WERI-Rb-1 (cell line): ENCODE results near the gene SHISAL2B.
A peak's percentile ranks its signal among the peaks of the same experiment; 100 is the strongest.
"Not testable (repeated sequence)": the region's sequence is repeated elsewhere in the genome, so short reads cannot be mapped to it uniquely, and the experiment has no call there.

Experiments used
- DNase-seq: peaks from one replicate; pipeline ENCODE4 v3.0.0-alpha.2; 2020
- H3K27ac ChIP-seq: fragments of 250-450 bp; sonication (Bioruptor Pico); 2 replicates; pipeline ENCODE4 v1.5.1; 2020; ENCODE audit warnings: mild to moderate bottlenecking, moderate library complexity
- H3K27me3 ChIP-seq: fragments of 250-450 bp; sonication (Bioruptor Pico); 2 replicates; pipeline ENCODE4 v1.5.1; 2021; ENCODE audit warnings: mild to moderate bottlenecking, low read depth, moderate library complexity; ENCODE audit not compliant: insufficient read depth, severe bottlenecking
- H3K36me3 ChIP-seq: fragments of 250-450 bp; sonication (Bioruptor Pico); 2 replicates; pipeline ENCODE4 v1.5.1; 2020; ENCODE audit warnings: mild to moderate bottlenecking, moderate library complexity
- H3K4me3 ChIP-seq: 2 replicates; pipeline ENCODE4 v1.5.1; 2011; ENCODE audit warnings: low read depth, mild to moderate bottlenecking, control low read depth, low read length
- H3K9me3 ChIP-seq: fragments of 250-450 bp; sonication (Bioruptor Pico); 2 replicates; pipeline ENCODE4 v1.5.1; 2021; ENCODE audit warnings: mild to moderate bottlenecking, moderate library complexity; ENCODE audit not compliant: severe bottlenecking
- TF ChIP-seq, protein P1 (sequence below): IDR thresholded peaks from 2 replicates; pipeline ENCODE4 v1.5.1; 2011; ENCODE audit warnings: low read depth, mild to moderate bottlenecking, control low read depth, inconsistent platforms, low read length

Gene SHISAL2B

DNA sequence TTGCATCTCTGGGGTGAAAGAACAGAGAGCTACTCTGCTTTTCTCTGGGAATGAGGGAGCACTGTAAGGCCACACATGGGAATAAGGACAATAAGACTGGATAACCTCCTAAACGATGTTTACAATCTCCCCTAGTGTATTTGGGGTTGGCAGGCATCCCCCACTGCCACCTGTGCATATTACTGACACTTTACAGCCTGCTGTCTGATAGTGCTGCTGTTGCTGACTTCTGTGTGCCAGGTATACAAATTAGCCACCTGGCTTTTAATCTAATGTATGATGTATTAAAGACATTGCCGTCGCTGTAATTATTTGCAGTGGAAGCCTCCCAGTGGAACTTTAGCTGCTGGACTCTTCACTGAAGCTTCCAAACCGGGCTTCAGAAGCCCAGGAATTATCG lies 4.4 kb upstream of the SHISAL2B start:
- Histone ChIP-seq H3K36me3 (no peaks in the 10 kb centered on the region), H3K27ac (no peak overlapping the region), H3K9me3 (no peaks in the 10 kb centered on the region), H3K27me3 (no peaks in the 10 kb centered on the region), H3K4me3 (no peak overlapping the region)
- no peak for DNase-seq
- TF ChIP-seq, protein P1, sequence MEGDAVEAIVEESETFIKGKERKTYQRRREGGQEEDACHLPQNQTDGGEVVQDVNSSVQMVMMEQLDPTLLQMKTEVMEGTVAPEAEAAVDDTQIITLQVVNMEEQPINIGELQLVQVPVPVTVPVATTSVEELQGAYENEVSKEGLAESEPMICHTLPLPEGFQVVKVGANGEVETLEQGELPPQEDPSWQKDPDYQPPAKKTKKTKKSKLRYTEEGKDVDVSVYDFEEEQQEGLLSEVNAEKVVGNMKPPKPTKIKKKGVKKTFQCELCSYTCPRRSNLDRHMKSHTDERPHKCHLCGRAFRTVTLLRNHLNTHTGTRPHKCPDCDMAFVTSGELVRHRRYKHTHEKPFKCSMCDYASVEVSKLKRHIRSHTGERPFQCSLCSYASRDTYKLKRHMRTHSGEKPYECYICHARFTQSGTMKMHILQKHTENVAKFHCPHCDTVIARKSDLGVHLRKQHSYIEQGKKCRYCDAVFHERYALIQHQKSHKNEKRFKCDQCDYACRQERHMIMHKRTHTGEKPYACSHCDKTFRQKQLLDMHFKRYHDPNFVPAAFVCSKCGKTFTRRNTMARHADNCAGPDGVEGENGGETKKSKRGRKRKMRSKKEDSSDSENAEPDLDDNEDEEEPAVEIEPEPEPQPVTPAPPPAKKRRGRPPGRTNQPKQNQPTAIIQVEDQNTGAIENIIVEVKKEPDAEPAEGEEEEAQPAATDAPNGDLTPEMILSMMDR: no peak

DNA sequence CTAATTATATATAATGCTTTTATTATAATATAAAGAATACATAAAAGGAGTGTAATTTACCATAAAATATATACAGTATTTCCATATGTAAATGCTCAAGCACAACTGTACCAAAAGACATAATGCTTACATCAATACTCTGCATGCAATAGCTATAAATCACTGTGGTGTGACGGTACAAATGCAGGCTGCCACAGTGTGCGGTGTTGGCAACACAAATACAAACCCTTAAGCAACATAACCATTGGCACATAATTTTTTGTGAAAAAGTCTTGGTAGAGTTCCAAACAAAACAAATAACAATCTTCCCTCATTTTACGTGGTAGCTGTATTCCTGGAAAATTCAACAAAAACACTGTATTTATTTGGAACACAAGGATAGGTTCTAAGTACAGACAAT lies 1.9 kb upstream of the SHISAL2B start:
- Histone ChIP-seq H3K36me3 (no peaks in the 10 kb centered on the region), H3K4me3 (no peak overlapping the region), H3K27me3 (no peaks in the 10 kb centered on the region), H3K9me3 (no peaks in the 10 kb centered on the region), H3K27ac (no peak overlapping the region)
- DNase-seq: no peak
- TF ChIP-seq, protein P1: no peak

DNA sequence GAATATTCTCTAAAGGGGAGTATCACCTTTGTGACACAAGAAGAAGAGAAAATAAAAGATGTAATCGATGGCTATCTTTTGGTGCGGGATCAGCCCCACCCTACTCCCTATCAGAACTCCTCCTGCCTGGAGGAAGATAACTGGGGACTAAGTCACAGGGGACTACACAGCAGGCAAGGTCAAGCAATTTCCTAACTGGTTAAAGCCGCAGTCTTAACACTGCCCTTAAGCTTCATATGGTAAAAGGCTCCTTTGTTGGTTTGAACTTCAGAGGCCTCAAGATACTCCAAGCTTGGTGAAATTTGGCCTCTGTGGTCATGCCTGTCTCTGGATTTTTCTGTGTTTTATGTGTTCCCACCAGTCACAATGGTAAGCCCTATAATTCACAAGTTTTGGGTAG lies 1.3 kb upstream of the SHISAL2B start:
- Histone ChIP-seq H3K36me3 (no peaks in the 10 kb centered on the region), H3K27me3 (no peaks in the 10 kb centered on the region), H3K27ac (no peak overlapping the region), H3K4me3 (no peak overlapping the region), H3K9me3 (no peaks in the 10 kb centered on the region)
- TF ChIP-seq, protein P1: no peak
- no peak for DNase-seq

DNA sequence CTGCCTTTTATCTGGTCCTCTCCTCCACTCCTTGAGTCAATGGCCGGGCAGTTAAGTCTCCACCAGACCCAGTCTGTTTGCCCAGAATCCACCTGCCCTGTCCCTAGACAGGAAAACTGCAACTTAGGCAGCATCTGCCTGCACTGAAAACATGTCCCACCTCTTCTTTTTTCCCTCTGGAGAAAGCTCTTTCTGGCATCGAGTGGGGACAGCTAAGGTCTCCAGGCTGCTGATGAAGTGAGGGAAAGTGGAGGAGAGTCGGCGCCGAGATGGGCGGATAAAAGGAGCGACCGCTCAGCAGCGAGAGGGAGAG lies 243 bp upstream of the SHISAL2B start:
- no peak overlapping the region for H3K27ac ChIP-seq
- H3K36me3 ChIP-seq: no peaks in the 10 kb centered on the region
- no peaks in the 10 kb centered on the region for H3K27me3 ChIP-seq
- no peaks in the 10 kb centered on the region for H3K9me3 ChIP-seq
- peak overlapping the region; percentile 55 for H3K4me3 ChIP-seq
- TF ChIP-seq, protein P1: no peak
- DNase-seq: no peak

DNA sequence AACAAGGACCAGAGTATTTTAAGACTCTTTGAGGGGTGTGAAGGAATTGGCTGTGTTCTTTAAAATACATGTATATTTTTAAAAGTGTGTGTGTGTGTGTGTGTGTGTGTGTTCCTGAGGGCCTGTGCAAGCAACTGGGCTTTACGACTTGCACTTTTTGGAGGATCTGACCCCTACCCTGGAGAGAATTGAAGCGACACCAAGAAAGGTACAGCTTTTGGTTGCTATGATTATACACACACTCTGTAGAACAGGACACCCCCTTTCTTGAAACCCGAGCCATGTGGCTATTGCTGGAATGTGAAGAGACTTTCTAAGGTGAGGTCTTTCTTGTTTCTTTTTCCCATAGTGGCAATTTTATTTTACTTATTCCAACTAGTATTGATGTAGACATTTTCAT lies 988 bp downstream of the SHISAL2B start:
- peak overlapping the region; percentile 55 for H3K4me3 ChIP-seq
- TF ChIP-seq, protein P1: no peak
- H3K36me3 ChIP-seq: no peaks in the 10 kb centered on the region
- no peaks in the 10 kb centered on the region for H3K27me3 ChIP-seq
- no peak overlapping the region for H3K27ac ChIP-seq
- no peaks in the 10 kb centered on the region for H3K9me3 ChIP-seq
- no peak for DNase-seq

DNA sequence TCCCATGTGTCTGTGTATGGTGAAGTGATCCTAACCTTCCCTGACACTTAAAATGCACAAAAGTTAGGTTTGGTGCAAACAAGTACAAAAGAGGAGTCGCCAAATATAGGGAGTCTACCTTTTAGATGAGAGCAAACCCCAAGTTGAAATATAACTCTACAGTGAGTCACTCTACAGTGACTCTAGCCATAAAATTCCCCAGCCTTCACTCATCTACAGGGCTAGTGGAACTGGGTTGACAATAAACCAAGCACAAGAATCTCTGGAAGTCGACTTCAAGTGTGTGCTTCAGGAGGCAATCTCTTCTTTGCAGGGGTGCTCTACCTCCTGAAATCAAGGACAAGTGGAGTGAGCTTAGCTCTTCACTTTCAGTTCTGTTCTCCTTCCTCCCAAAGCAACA lies 3.3 kb downstream of the SHISAL2B start:
- Histone ChIP-seq H3K27ac (no peak overlapping the region), H3K9me3 (no peaks in the 10 kb centered on the region), H3K36me3 (no peaks in the 10 kb centered on the region), H3K27me3 (no peaks in the 10 kb centered on the region), H3K4me3 (no peak overlapping the region)
- no peak for DNase-seq
- TF ChIP-seq, protein P1: no peak

DNA sequence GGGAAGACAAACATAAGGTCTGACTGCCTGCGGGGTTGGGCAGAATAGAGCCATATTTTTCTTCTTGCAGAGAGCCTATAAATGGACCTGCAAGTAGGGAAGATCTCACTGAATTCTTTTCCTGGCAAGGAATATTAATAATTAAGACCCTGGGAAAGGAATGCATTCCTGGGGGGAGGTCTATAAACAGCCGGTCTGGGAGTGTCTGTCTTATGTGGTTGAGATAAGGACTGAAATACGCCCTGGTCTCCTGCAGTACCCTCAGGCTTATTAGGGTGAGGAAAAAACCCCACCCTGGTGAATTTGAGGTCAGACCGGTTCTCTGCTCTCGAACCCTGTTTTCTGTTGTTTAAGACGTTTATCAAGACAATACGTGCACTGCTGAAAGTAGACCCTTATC lies 6.1 kb downstream of the SHISAL2B start:
- not testable (repeated sequence) for H3K27ac ChIP-seq, DNase-seq, H3K27me3 ChIP-seq, H3K4me3 ChIP-seq, H3K9me3 ChIP-seq, H3K36me3 ChIP-seq
